H9 (cell line): ENCODE results near the gene MTHFD2. TPM values are rescaled to one million over a fixed set of nuclear protein-coding genes. Genes with fewer than 3 reads are reported as not detected.
A peak's percentile ranks its signal among the peaks of the same experiment; 100 is the strongest.

Source experiments
- DNase-seq: peaks from one replicate; pipeline ENCODE4 v3.0.0-alpha.2; 2017
- H2AFZ ChIP-seq: one replicate; pipeline ENCODE4 v1.6.1; 2013; ENCODE audit warnings: mild to moderate bottlenecking, low read length, control low read depth, moderate library complexity
- H2AK5ac ChIP-seq: 2 replicates; pipeline ENCODE4 v1.6.1; 2013; ENCODE audit warnings: low read length, control low read depth, mixed read lengths; ENCODE audit not compliant: insufficient read length
- H2BK120ac ChIP-seq: one replicate; pipeline ENCODE4 v1.6.1; 2013; ENCODE audit warnings: low read depth, mild to moderate bottlenecking, low read length, control low read depth, inconsistent platforms; ENCODE audit not compliant: poor library complexity, severe bottlenecking
- H2BK12ac ChIP-seq: 2 replicates; pipeline ENCODE4 v1.6.1; 2013; ENCODE audit warnings: low read length, control low read depth, mixed read lengths, low read depth; ENCODE audit not compliant: insufficient read length
- H2BK15ac ChIP-seq: 2 replicates; pipeline ENCODE4 v1.6.1; 2013; ENCODE audit warnings: low read depth, low read length, control low read depth
- H2BK20ac ChIP-seq: one replicate; pipeline ENCODE4 v1.6.1; 2013; ENCODE audit warnings: low read depth, mild to moderate bottlenecking, low read length, control low read depth, inconsistent platforms; ENCODE audit not compliant: poor library complexity, severe bottlenecking
- H2BK5ac ChIP-seq: 2 replicates; pipeline ENCODE4 v1.6.1; 2013; ENCODE audit warnings: low read length, control low read depth, mixed read lengths; ENCODE audit not compliant: insufficient read length
- H3K14ac ChIP-seq: 2 replicates; pipeline ENCODE4 v1.6.1; 2013; ENCODE audit warnings: low read length, control low read depth; ENCODE audit not compliant: insufficient read depth
- H3K18ac ChIP-seq: 2 replicates; pipeline ENCODE4 v1.6.1; 2013; ENCODE audit warnings: low read depth, mild to moderate bottlenecking, mixed read lengths, low read length, control low read depth; ENCODE audit not compliant: insufficient read length
- H3K23ac ChIP-seq: 2 replicates; pipeline ENCODE4 v1.6.1; 2013; ENCODE audit warnings: low read length, control low read depth, mixed read lengths, low read depth; ENCODE audit not compliant: insufficient read length
- H3K23me2 ChIP-seq: 2 replicates; pipeline ENCODE4 v1.6.1; 2013; ENCODE audit warnings: low read depth, mild to moderate bottlenecking, mixed read lengths, low read length, control low read depth; ENCODE audit not compliant: insufficient read length, poor library complexity, severe bottlenecking
- H3K27ac ChIP-seq: 2 replicates; pipeline ENCODE4 v1.5.1; 2013; ENCODE audit warnings: low read length, control low read depth, mixed read lengths, low read depth; ENCODE audit not compliant: insufficient read length
- H3K27me3 ChIP-seq: 2 replicates; pipeline ENCODE4 v1.6.1; 2013; ENCODE audit warnings: low read length, control low read depth, inconsistent platforms; ENCODE audit not compliant: insufficient read depth
- H3K4ac ChIP-seq: 2 replicates; pipeline ENCODE4 v1.6.1; 2013; ENCODE audit warnings: low read depth, mild to moderate bottlenecking, control low read depth, inconsistent platforms, low read length, moderate library complexity
- H3K4me1 ChIP-seq: 2 replicates; pipeline ENCODE4 v1.6.1; 2013; ENCODE audit warnings: low read length, control low read depth, inconsistent platforms; ENCODE audit not compliant: insufficient read depth
- H3K4me2 ChIP-seq: 2 replicates; pipeline ENCODE4 v1.6.1; 2013; ENCODE audit warnings: low read length, control low read depth, mixed read lengths; ENCODE audit not compliant: insufficient read length, insufficient read depth
- H3K56ac ChIP-seq: 2 replicates; pipeline ENCODE4 v1.6.1; 2013; ENCODE audit warnings: low read depth, mild to moderate bottlenecking, mixed read lengths, low read length, control low read depth; ENCODE audit not compliant: insufficient read length
- H3K79me1 ChIP-seq: 2 replicates; pipeline ENCODE4 v1.6.1; 2013; ENCODE audit warnings: low read depth, mild to moderate bottlenecking, moderate library complexity, low read length, control low read depth, inconsistent platforms; ENCODE audit not compliant: insufficient read depth, poor library complexity, severe bottlenecking
- H3K79me2 ChIP-seq: 2 replicates; pipeline ENCODE4 v1.6.1; 2013; ENCODE audit warnings: low read length, control low read depth, inconsistent platforms; ENCODE audit not compliant: insufficient read depth
- H3K9ac ChIP-seq: 2 replicates; pipeline ENCODE4 v1.6.1; 2013; ENCODE audit warnings: low read length, control low read depth, mixed read lengths; ENCODE audit not compliant: insufficient read length; ENCODE audit errors: extremely low read depth
- H3K9me3 ChIP-seq: one replicate; pipeline ENCODE4 v1.6.1; 2013; ENCODE audit warnings: low read depth, low read length, inconsistent platforms; ENCODE audit not compliant: control insufficient read depth
- H3T11ph ChIP-seq: one replicate; pipeline ENCODE4 v1.6.1; 2013; ENCODE audit warnings: mild to moderate bottlenecking, low read length, control low read depth, inconsistent platforms
- H4K20me1 ChIP-seq: one replicate; pipeline ENCODE4 v1.6.1; 2013; ENCODE audit not compliant: control insufficient read depth, insufficient read length, insufficient read depth
- H4K5ac ChIP-seq: 2 replicates; pipeline ENCODE4 v1.6.1; 2013; ENCODE audit warnings: low read depth, mild to moderate bottlenecking, mixed read lengths, low read length, control low read depth; ENCODE audit not compliant: insufficient read length
- H4K8ac ChIP-seq: replicated peaks from 2 replicates; pipeline ENCODE4 v1.6.1; 2013; ENCODE audit warnings: low read length, control low read depth, mixed read lengths, low read depth; ENCODE audit not compliant: insufficient read length
- H4K91ac ChIP-seq: 2 replicates; pipeline ENCODE4 v1.6.1; 2013; ENCODE audit warnings: low read depth, mild to moderate bottlenecking, moderate library complexity, mixed read lengths, low read length, control low read depth; ENCODE audit not compliant: insufficient read length
- H3K27ac Mint-ChIP-seq, 3 experiments: 2 replicates in 2 of 3; 3 replicates in 1 of 3; pipeline ENCODE4 v1.8.0; 2020 to 2021; ENCODE audit warnings: mixed read lengths in 3 of 3, mild to moderate bottlenecking in 1 of 3, moderate library complexity in 1 of 3
- H3K27me3 Mint-ChIP-seq: 2 replicates; pipeline ENCODE4 v1.8.0; 2021; ENCODE audit warnings: low read depth, mild to moderate bottlenecking, moderate library complexity, mixed read lengths
- H3K36me3 Mint-ChIP-seq, 3 experiments: 2 replicates in 2 of 3; 3 replicates in 1 of 3; pipeline ENCODE4 v1.8.0; 2020 to 2021; ENCODE audit warnings: low read depth in 3 of 3, mixed read lengths in 3 of 3; ENCODE audit not compliant: insufficient read depth in 1 of 3
- H3K4me1 Mint-ChIP-seq, 2 experiments: 2 replicates each; pipeline ENCODE4 v1.8.0; 2020; ENCODE audit warnings: mixed read lengths in 2 of 2
- H3K4me3 Mint-ChIP-seq, 2 experiments: 2 replicates in 1 of 2; 3 replicates in 1 of 2; pipeline ENCODE4 v1.8.0; 2020 to 2021; ENCODE audit warnings: mild to moderate bottlenecking in 2 of 2, mixed read lengths in 2 of 2, moderate library complexity in 1 of 2
- H3K9me3 Mint-ChIP-seq, 2 experiments: 2 replicates in 1 of 2; 3 replicates in 1 of 2; pipeline ENCODE4 v1.8.0; 2020; ENCODE audit warnings: mild to moderate bottlenecking in 2 of 2, mixed read lengths in 2 of 2, moderate library complexity in 1 of 2
- CTCF ChIP-seq: fragments of 200-600 bp; sonication (generic); conservative IDR thresholded peaks from 3 replicates; pipeline ENCODE4 v1.8.0; 2021; ENCODE audit warnings: antibody characterized with exemption, mild to moderate bottlenecking
- WGBS: extraction: QIAGEN DNeasy Blood & Tissue Kit; methylation state at CpG from one replicate; pipeline ENCODE4 v1.1.7; 2013; ENCODE audit warnings: missing lambda C conversion rate, low lambda C conversion rate, mixed read lengths; ENCODE audit not compliant: insufficient read length; ENCODE audit errors: extremely low coverage; 5-methylcytosine and 5-hydroxymethylcytosine counted together
- total RNA-seq: library from RNA; stranded (reverse); gene quantifications from 2 replicates; pipeline ENCODE4 v1.2.1, GENCODE V29; 2021

Gene MTHFD2
- total RNA-seq, 1 experiment from 2014 or later: 201 TPM

DNA sequence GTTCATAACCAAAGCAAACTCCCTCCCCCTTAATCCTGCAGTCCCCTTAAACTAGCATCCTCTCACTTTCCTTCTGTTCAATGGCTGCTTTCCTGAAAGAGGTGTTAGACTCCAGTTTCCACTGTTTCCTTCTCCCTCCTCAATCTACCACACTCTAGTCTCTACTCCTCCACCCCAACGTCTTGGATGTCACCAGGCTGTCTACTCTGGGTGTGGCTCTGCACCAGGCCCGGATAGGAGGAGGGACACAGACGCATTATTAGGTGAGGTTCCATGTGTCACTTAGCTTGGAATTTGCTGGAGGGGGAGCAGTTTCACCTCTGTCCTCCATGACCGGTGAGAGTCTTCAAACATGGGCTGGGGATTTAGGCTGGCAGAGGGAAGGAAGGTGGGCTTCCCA, 61.3 kb downstream of the MTHFD2 start:
- Histone ChIP-seq H4K91ac (no peak overlapping the region), H2BK5ac (no peak overlapping the region), H3K4ac (no peak overlapping the region), H3K14ac (no peak overlapping the region), H3K23me2 (no peaks in the 10 kb centered on the region), H2AFZ (no peak overlapping the region), H3K4me2 (no peak overlapping the region), H4K20me1 (no peaks in the 10 kb centered on the region), H2BK120ac (no peak overlapping the region), H2BK12ac (no peak overlapping the region), H2BK15ac (no peak overlapping the region), H4K5ac (no peak overlapping the region), H3K79me2 (no peaks in the 10 kb centered on the region), H2BK20ac (no peak overlapping the region), H3K56ac (no peak overlapping the region), H3K23ac (no peak overlapping the region), H3K18ac (no peak overlapping the region), H3K79me1 (no peaks in the 10 kb centered on the region), H3T11ph (no peak overlapping the region), H3K9ac (no peak overlapping the region), H3K27ac (no peak overlapping the region), H3K4me1 (no peaks in the 10 kb centered on the region), H3K9me3 (no peaks in the 10 kb centered on the region), H3K27me3 (no peaks in the 10 kb centered on the region), H4K8ac (no peak overlapping the region), H2AK5ac (no peak overlapping the region)
- H3K4me3 Mint-ChIP-seq: no peak overlapping the region; a peak in 1 of 5 replicates
- peaks cover 2% of the 10 kb centered on the region for H3K27me3 Mint-ChIP-seq
- H3K36me3 Mint-ChIP-seq: no peaks in the 10 kb centered on the region
- DNase-seq: no peak
- H3K9me3 Mint-ChIP-seq: no peaks in the 10 kb centered on the region
- peak overlapping the region in 1 of 3 experiments; percentile 29; a peak in 1 of 7 replicates for H3K27ac Mint-ChIP-seq
- TF ChIP-seq CTCF: no peak
- no CpG with 5 or more reads among the region's 4 CpGs for WGBS
- peaks cover 21 to 22% of the 10 kb centered on the region in 2 experiments for H3K4me1 Mint-ChIP-seq
